Loucy (cell line): Measurements from ENCODE around the gene DDIT4.

ENCODE experiments used
- EZH2phosphoT487 ChIP-seq: fragments of 200-600 bp; IDR thresholded peaks from 2 replicates; pipeline ENCODE4 v1.6.1; 2018; ENCODE audit warnings: antibody characterized with exemption, mild to moderate bottlenecking, moderate library complexity, borderline replicate concordance
- TF ChIP-seq, protein P1 (sequence below): fragments of 200-600 bp; sonication (generic); conservative IDR thresholded peaks from 2 replicates; pipeline ENCODE4 v1.5.1; 2014; ENCODE audit warnings: mild to moderate bottlenecking, antibody characterized with exemption, low read length

DNA sequence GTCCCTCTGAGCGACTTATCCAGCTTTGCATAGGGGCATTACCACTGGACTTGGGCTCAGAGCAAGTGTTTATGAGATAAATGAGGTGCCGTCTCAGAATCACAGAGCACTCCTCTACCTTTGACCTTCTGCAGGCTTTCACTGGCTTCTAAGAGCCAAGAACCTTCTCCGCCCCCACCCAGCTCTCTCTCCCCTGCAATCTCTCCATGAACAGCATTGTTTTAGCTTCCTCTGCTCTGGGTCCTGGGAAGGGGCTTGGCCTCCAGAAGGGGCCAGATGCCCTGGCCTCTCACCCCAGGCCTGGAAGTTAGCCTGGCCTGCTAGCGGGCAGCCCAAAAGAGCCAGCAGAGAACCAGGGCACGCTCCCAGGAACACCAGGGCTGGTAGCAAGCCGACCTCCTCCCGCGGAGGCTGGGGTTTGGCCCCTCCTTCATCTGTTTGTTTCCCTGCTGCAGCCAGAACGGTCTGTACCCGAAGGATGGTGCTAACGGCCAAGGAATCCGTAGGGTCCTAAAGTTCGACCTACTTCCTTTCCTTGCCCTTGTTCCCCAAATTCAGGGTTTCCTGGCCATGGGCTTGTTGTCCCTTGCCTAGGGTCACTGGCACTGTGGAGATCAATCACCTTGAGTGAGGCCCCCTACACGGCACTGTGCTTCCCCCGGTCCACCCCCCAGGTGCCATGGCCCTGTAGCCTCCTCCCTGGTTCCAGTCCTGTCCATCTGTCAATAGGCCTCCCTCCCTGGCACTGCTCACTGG, 18.7 kb upstream of the DDIT4 start:
- TF ChIP-seq, protein P1, sequence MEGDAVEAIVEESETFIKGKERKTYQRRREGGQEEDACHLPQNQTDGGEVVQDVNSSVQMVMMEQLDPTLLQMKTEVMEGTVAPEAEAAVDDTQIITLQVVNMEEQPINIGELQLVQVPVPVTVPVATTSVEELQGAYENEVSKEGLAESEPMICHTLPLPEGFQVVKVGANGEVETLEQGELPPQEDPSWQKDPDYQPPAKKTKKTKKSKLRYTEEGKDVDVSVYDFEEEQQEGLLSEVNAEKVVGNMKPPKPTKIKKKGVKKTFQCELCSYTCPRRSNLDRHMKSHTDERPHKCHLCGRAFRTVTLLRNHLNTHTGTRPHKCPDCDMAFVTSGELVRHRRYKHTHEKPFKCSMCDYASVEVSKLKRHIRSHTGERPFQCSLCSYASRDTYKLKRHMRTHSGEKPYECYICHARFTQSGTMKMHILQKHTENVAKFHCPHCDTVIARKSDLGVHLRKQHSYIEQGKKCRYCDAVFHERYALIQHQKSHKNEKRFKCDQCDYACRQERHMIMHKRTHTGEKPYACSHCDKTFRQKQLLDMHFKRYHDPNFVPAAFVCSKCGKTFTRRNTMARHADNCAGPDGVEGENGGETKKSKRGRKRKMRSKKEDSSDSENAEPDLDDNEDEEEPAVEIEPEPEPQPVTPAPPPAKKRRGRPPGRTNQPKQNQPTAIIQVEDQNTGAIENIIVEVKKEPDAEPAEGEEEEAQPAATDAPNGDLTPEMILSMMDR = no peak
- TF ChIP-seq EZH2phosphoT487 = no peak
